Epithelial cell of umbilical artery (primary cell): ENCODE data around the gene GATM. TPM values are rescaled to one million over a fixed set of nuclear protein-coding genes. Genes with fewer than 3 reads are reported as not detected.

ENCODE experiments used
- total RNA-seq: library from RNA; depleted of rRNA; stranded (reverse); fragments of >200 nt; gene quantifications from 2 replicates; pipeline ENCODE4 v1.2.3, GENCODE V29; 2014

GATM gene
- 0.32 and 1.4 TPM in 2 replicates for total RNA-seq

GRCh38 chr15:45378149-45378912 lies at the start of gene GATM:
Gene GATM (minus strand): TSS chr15:45378544. CDS start chr15:45378453, 91 bp downstream.

Other genes with a start within 250 kb of the GATM start
- not detected in 2 replicates for gene DUOXA1, start 248.7 kb downstream of the GATM start, total RNA-seq
- not detected in 2 replicates for gene DUOX1, start 248.6 kb downstream of the GATM start, total RNA-seq
- 0.61 and 2.6 TPM in 2 replicates for gene SHF, start 190.6 kb downstream of the GATM start, total RNA-seq
- gene SLC28A2, start 126.3 kb downstream of the GATM start, total RNA-seq = not detected in 2 replicates
- gene SLC30A4, start 144.2 kb upstream of the GATM start, total RNA-seq = 3.2 and 5.3 TPM in 2 replicates
- 76.9 and 78.3 TPM in 2 replicates for gene BLOC1S6, start 208.8 kb upstream of the GATM start, total RNA-seq